K562 (cell line): ENCODE measurements around the gene DOCK1. TPM values are rescaled to one million over a fixed set of nuclear protein-coding genes. Genes with fewer than 3 reads are reported as not detected.

Source experiments
- ATAC-seq: fragments of 200-7000 bp; cut with Tn5 transposase; 3 replicates; pipeline ENCODE4 v1.9.1; 2020; ENCODE audit warnings: moderate library complexity
- BruUV-seq: library from RNA; stranded (reverse); fragments of 400-500 nt; replicated peaks from 2 replicates; lab custom pipeline; 2021; lab: Mats Ljungman, UMichigan
- CTCF ChIA-PET: fragments of 300-600 bp; formaldehyde crosslinking; extraction: SDS; loops from one replicate; lab custom pipeline; 2021; ENCODE audit warnings: low intra/inter-chr PET ratio; lab: Yijun Ruan, JAX
- POLR2A ChIA-PET: fragments of 300-600, 350-650 bp; sonication (Branson Sonifier 250); formaldehyde crosslinking; extraction: SDS; loops from one replicate; lab custom pipeline; 2021; ENCODE audit warnings: antibody characterized with exemption, inconsistent platforms; lab: Yijun Ruan, JAX
- DNase-seq, 4 experiments: peaks; one replicate each; pipeline versions ENCODE4 v3.0.0 to v3.0.0-alpha.2; 2011 to 2018; ENCODE audit warnings: low spot score in 3 of 4, mixed read lengths in 3 of 4; ENCODE audit errors: extremely low read depth in 1 of 4
- FAIRE-seq: peaks from 2 replicates; lab custom pipeline; 2011; peaks lifted over from hg19 to GRCh38; lab: Jason Lieb, UNC
- H2AFZ ChIP-seq: 2 replicates; pipeline ENCODE4 v1.6.0; 2011; ENCODE audit warnings: low read depth, low read length, control low read depth, inconsistent platforms
- H3K27ac ChIP-seq: fragments of 200-600 bp; 3 replicates; pipeline ENCODE4 v1.8.0; 2011; ENCODE audit warnings: low read depth, mild to moderate bottlenecking, control low read depth, inconsistent platforms, low read length, moderate library complexity, mixed read lengths; ENCODE audit errors: extremely low read depth
- H3K27me3 ChIP-seq, 2 experiments: fragments of 300-600 bp in 1 of 2; 2 replicates in 1 of 2; 3 replicates in 1 of 2; pipeline versions ENCODE4 v1.6.0 to v1.8.0; 2011; ENCODE audit warnings: inconsistent platforms in 2 of 2, low read length in 2 of 2, mild to moderate bottlenecking in 1 of 2, mixed read lengths in 1 of 2, moderate library complexity in 1 of 2; ENCODE audit not compliant: control insufficient read depth in 2 of 2, insufficient read depth in 2 of 2
- H3K36me3 ChIP-seq: fragments of 300-600 bp; 3 replicates; pipeline ENCODE4 v1.8.0; 2011; ENCODE audit warnings: mild to moderate bottlenecking, low read length, inconsistent platforms; ENCODE audit not compliant: control insufficient read depth, insufficient read depth
- H3K4me1 ChIP-seq, 2 experiments: fragments of 200-600 bp in 1 of 2; replicated peaks in 1 of 2; 2 replicates in 1 of 2; 3 replicates in 1 of 2; pipeline versions ENCODE4 v1.5.1 to v1.8.0; 2011; ENCODE audit warnings: inconsistent platforms in 2 of 2, low read length in 2 of 2, mild to moderate bottlenecking in 1 of 2, mixed read lengths in 1 of 2, moderate library complexity in 1 of 2; ENCODE audit not compliant: control insufficient read depth in 2 of 2, insufficient read depth in 2 of 2
- H3K4me2 ChIP-seq: 2 replicates; pipeline ENCODE4 v1.6.1; 2011; ENCODE audit warnings: low read length, control low read depth, inconsistent platforms, mixed read lengths; ENCODE audit not compliant: insufficient read depth
- H3K4me3 ChIP-seq: fragments of 200-600 bp; sonication (generic), shearing (Covaris generic); 2 replicates; pipeline ENCODE4 v1.5.1; 2016; ENCODE audit warnings: control low read depth, inconsistent platforms
- H3K79me2 ChIP-seq: fragments of 200-600 bp; 3 replicates; pipeline ENCODE4 v1.8.0; 2011; ENCODE audit warnings: low read length, inconsistent platforms; ENCODE audit not compliant: control insufficient read depth, insufficient read depth
- H3K9ac ChIP-seq, 2 experiments: 2 replicates each; pipeline versions ENCODE4 v1.6.0 to v1.6.1; 2011; ENCODE audit warnings: low read depth in 2 of 2, low read length in 2 of 2, control low read depth in 1 of 2, inconsistent platforms in 1 of 2, mild to moderate bottlenecking in 1 of 2, mixed read lengths in 1 of 2; ENCODE audit not compliant: insufficient read depth in 1 of 2
- H3K9me1 ChIP-seq: one replicate; pipeline ENCODE4 v1.6.0; 2011; ENCODE audit warnings: inconsistent platforms, mild to moderate bottlenecking, low read length, moderate library complexity; ENCODE audit not compliant: control insufficient read depth, insufficient read depth
- H3K9me3 ChIP-seq: replicated peaks from 2 replicates; pipeline ENCODE4 v1.5.1; 2011; ENCODE audit warnings: low read depth, low read length, inconsistent platforms; ENCODE audit not compliant: control insufficient read depth, insufficient read depth
- H4K20me1 ChIP-seq: replicated peaks from 2 replicates; pipeline ENCODE4 v1.6.1; 2011; ENCODE audit warnings: low read length, inconsistent platforms, mixed read lengths; ENCODE audit not compliant: control insufficient read depth, insufficient read depth
- ARNT ChIP-seq, 2 experiments: fragments of 450-650 bp; IDR thresholded peaks; 2 replicates each; pipeline ENCODE4 v1.6.1; 2016; ENCODE audit warnings: mild to moderate bottlenecking in 1 of 2
- BACH1 ChIP-seq: fragments of 200-800 bp; sonication (Bioruptor generic); IDR thresholded peaks from 2 replicates; pipeline ENCODE4 v1.6.1; 2016; ENCODE audit warnings: missing genetic modification characterization, missing compliant biosample characterization
- BRD4 ChIP-seq: fragments of 200-600 bp; sonication (generic); IDR thresholded peaks from 2 replicates; pipeline ENCODE4 v1.6.1; 2017; ENCODE audit warnings: inconsistent platforms
- CBX2 ChIP-seq: fragments of 200-600 bp; sonication (generic); IDR thresholded peaks from one replicate; pipeline ENCODE4 v1.6.1; 2012; ENCODE audit warnings: mild to moderate bottlenecking, low read length, inconsistent platforms; ENCODE audit not compliant: insufficient read depth, poor library complexity, severe bottlenecking
- CBX3 ChIP-seq, 2 experiments: IDR thresholded peaks; 1 replicate in 1 of 2; 2 replicates in 1 of 2; pipeline ENCODE4 v1.6.1; 2012; ENCODE audit warnings: inconsistent platforms in 2 of 2, low read length in 2 of 2, borderline replicate concordance in 1 of 2, control low read depth in 1 of 2
- ESRRB ChIP-seq: fragments of 250-450 bp; sonication (Bioruptor Pico); IDR thresholded peaks from 2 replicates; pipeline ENCODE4 v1.5.0; 2020; ENCODE audit warnings: mild to moderate bottlenecking, moderate library complexity, borderline replicate concordance
- HMG20A ChIP-seq: fragments of 450-650 bp; formaldehyde crosslinking; conservative IDR thresholded peaks from 2 replicates; pipeline ENCODE4 v1.4.0; 2020; ENCODE audit warnings: mild to moderate bottlenecking, mixed read lengths
- HOXB6 ChIP-seq: fragments of 250-450 bp; sonication (Bioruptor Pico); IDR thresholded peaks from 2 replicates; pipeline ENCODE4 v1.5.1; 2022; ENCODE audit warnings: mild to moderate bottlenecking, borderline replicate concordance
- NCOA4 ChIP-seq: fragments of 450-650 bp; IDR thresholded peaks from 2 replicates; pipeline ENCODE4 v1.6.1; 2018; ENCODE audit warnings: mild to moderate bottlenecking; ENCODE audit not compliant: partially characterized antibody
- NFATC3 ChIP-seq: fragments of 450-650 bp; IDR thresholded peaks from 2 replicates; pipeline ENCODE4 v1.6.1; 2017; ENCODE audit warnings: mild to moderate bottlenecking
- PHF8 ChIP-seq: fragments of 200-600 bp; sonication (generic); IDR thresholded peaks from 2 replicates; pipeline ENCODE4 v1.6.1; 2012; ENCODE audit warnings: mixed run types, mild to moderate bottlenecking, inconsistent platforms, low read length, moderate library complexity, borderline replicate concordance
- PTRF ChIP-seq: fragments of 450-650 bp; IDR thresholded peaks from 2 replicates; pipeline ENCODE4 v1.6.1; 2016; ENCODE audit warnings: mild to moderate bottlenecking, missing genetic modification characterization, missing compliant biosample characterization
- SP2 ChIP-seq: IDR thresholded peaks from 2 replicates; pipeline ENCODE4 v1.6.1; 2011; ENCODE audit warnings: mild to moderate bottlenecking, low read depth, low read length, moderate library complexity; ENCODE audit not compliant: poor library complexity, severe bottlenecking; ENCODE audit errors: extremely low read depth
- SRSF1 ChIP-seq: fragments of 200-400 bp; formaldehyde crosslinking; IDR thresholded peaks from 2 replicates; pipeline ENCODE4 v1.6.1; 2017; ENCODE audit warnings: mild to moderate bottlenecking, low read depth, low read length, moderate library complexity
- TAF1 ChIP-seq: IDR thresholded peaks from 2 replicates; pipeline ENCODE4 v1.6.1; 2011; ENCODE audit warnings: mild to moderate bottlenecking, low read length, moderate library complexity; ENCODE audit not compliant: insufficient read depth, control insufficient read depth, severe bottlenecking; ENCODE audit errors: extremely low read depth
- ZFP30 ChIP-seq: fragments of 250-450 bp; sonication (Bioruptor Pico); IDR thresholded peaks from 2 replicates; pipeline ENCODE4 v1.8.0; 2022; ENCODE audit warnings: moderate library complexity, mild to moderate bottlenecking, inconsistent platforms, borderline replicate concordance
- ZNF77 ChIP-seq: fragments of 250-450 bp; sonication (Bioruptor Pico); IDR thresholded peaks from 2 replicates; pipeline ENCODE4 v1.5.0; 2020
- WGBS: fragments of 100-300 bp; shearing (Covaris generic); methylation state at CpG from one replicate; pipeline ENCODE4 v1.1.6; 2016; ENCODE audit warnings: low coverage, mixed read lengths; ENCODE audit not compliant: insufficient coverage; ENCODE audit errors: missing lambda C conversion rate; 5-methylcytosine and 5-hydroxymethylcytosine counted together
- in situ Hi-C: fragments of 300-500 bp; cut with MboI; formaldehyde crosslinking; loops from 4 replicates; pipeline ENCODE4 v1.15.0; 2018; ENCODE audit warnings: inconsistent platforms, mixed read lengths
- intact Hi-C: fragments of 100-400 bp; cut with micrococcal nuclease; formaldehyde crosslinking; loops from 2 replicates; pipeline ENCODE4 v1.14.2; 2022
- polyA plus RNA-seq, 8 experiments: library from polyadenylated mRNA; depleted of rRNA in 4 of 8; stranded (reverse) in 5 of 8; unstranded in 3 of 8; fragments of >200 nt; fragmentation: Nextera tagmentation in 2 of 8; fragmentation: Illumina TruSeq in 1 of 8; extraction: Ambion mirVana in 2 of 8; extraction: Trizol in 1 of 8; gene quantifications; 2 replicates each; pipeline versions ENCODE4 v1.2.1 to v1.2.3, GENCODE V29; 2011 to 2014; ENCODE audit warnings: inconsistent platforms in 1 of 8, missing spikeins in 1 of 8
- total RNA-seq, 7 experiments: library from RNA; depleted of rRNA in 6 of 7; stranded (reverse); fragments of >200 nt in 6 of 7; fragmentation: Illumina TruSeq in 2 of 7; extraction: Trizol in 2 of 7; gene quantifications; 2 replicates each; pipeline versions ENCODE4 v1.2.1 to v1.2.3, GENCODE V29; 2011 to 2021; ENCODE audit warnings: low replicate concordance in 1 of 7
- TF ChIP-seq, protein P1 (sequence below): fragments of 200-800 bp; sonication (Bioruptor generic); IDR thresholded peaks from 2 replicates; pipeline ENCODE4 v1.6.1; 2016; ENCODE audit warnings: missing genetic modification characterization, missing compliant biosample characterization

DOCK1 gene
- total and polyA plus RNA-seq, 9 of the 15 experiments (the other 6 are each of a cell fraction or from before 2014, with no cell fraction given) = 0.31 TPM; not detected in 8

DNA sequence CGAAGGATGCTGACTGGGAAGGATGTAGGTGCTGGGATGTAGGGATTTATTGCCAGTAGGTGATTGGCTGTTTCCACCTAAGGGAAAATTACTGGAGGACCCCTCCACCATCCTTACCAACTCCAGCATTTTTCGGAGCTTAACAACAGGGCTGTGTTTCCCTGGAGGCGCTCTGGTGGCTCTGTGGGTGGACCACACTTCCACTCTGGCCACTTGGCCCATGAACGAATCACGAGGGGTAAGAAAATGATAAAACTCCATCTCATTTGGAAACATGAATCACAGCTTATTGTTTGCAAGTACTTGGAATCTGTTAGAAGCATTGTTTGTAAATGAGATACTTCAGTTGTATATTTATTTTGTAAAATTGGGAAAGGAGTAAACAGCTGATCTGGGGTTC, 3.0 kb downstream of the DOCK1 start:
- intact Hi-C loops (no loop called here), in situ Hi-C loops (no loop called here)
- no TSS peak for BruUV-seq
- TF ChIP-seq BACH1 (no peak), ZFP30 (CRISPR knock-in tag) (no peak), HMG20A (CRISPR knock-in tag) (no peak), BRD4 (no peak), NCOA4 (no peak), HOXB6 (CRISPR knock-in tag) (no peak), ARNT (IDR thresholded peaks at IDR 0.05) (no peak), SRSF1 (no peak), SP2 (no peak), PTRF (tag) (no peak), ESRRB (no peak), CBX3 (IDR thresholded peaks at IDR 0.05; ENCODE audit: borderline replicate concordance in 1 of 2, low read length in 2 of 2) (no peak), NFATC3 (no peak), ZNF77 (CRISPR knock-in tag) (no peak), CBX2 (no peak), PHF8 (no peak), TAF1 (no peak)
- TF ChIP-seq, protein P1, sequence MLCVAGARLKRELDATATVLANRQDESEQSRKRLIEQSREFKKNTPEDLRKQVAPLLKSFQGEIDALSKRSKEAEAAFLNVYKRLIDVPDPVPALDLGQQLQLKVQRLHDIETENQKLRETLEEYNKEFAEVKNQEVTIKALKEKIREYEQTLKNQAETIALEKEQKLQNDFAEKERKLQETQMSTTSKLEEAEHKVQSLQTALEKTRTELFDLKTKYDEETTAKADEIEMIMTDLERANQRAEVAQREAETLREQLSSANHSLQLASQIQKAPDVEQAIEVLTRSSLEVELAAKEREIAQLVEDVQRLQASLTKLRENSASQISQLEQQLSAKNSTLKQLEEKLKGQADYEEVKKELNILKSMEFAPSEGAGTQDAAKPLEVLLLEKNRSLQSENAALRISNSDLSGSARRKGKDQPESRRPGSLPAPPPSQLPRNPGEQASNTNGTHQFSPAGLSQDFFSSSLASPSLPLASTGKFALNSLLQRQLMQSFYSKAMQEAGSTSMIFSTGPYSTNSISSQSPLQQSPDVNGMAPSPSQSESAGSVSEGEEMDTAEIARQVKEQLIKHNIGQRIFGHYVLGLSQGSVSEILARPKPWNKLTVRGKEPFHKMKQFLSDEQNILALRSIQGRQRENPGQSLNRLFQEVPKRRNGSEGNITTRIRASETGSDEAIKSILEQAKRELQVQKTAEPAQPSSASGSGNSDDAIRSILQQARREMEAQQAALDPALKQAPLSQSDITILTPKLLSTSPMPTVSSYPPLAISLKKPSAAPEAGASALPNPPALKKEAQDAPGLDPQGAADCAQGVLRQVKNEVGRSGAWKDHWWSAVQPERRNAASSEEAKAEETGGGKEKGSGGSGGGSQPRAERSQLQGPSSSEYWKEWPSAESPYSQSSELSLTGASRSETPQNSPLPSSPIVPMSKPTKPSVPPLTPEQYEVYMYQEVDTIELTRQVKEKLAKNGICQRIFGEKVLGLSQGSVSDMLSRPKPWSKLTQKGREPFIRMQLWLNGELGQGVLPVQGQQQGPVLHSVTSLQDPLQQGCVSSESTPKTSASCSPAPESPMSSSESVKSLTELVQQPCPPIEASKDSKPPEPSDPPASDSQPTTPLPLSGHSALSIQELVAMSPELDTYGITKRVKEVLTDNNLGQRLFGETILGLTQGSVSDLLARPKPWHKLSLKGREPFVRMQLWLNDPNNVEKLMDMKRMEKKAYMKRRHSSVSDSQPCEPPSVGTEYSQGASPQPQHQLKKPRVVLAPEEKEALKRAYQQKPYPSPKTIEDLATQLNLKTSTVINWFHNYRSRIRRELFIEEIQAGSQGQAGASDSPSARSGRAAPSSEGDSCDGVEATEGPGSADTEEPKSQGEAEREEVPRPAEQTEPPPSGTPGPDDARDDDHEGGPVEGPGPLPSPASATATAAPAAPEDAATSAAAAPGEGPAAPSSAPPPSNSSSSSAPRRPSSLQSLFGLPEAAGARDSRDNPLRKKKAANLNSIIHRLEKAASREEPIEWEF = no peak
- FAIRE-seq (no peak), ATAC-seq (no peak), DNase-seq (no peak)
- no peak overlapping the region for H2AFZ ChIP-seq
- H3K9me3 ChIP-seq = no peaks in the 10 kb centered on the region
- no peaks in the 10 kb centered on the region for H3K36me3 ChIP-seq
- H3K4me3 ChIP-seq = no peak overlapping the region
- ChIA-PET CTCF (no interaction called here), POLR2A (interaction anchor here (0.7 kb wide), 1 partner anchor 842 kb away, joined by 3 read pairs; no protein-coding TSS in a partner anchor)
- no peaks in the 10 kb centered on the region for H4K20me1 ChIP-seq
- H3K79me2 ChIP-seq = no peaks in the 10 kb centered on the region
- H3K27ac ChIP-seq = no peak overlapping the region
- H3K4me1 ChIP-seq = no peaks in the 10 kb centered on the region
- no peaks in the 10 kb centered on the region for H3K27me3 ChIP-seq
- no peaks in the 10 kb centered on the region for H3K9me1 ChIP-seq
- H3K9ac ChIP-seq = no peak overlapping the region
- H3K4me2 ChIP-seq = no peak overlapping the region
- WGBS = 0% methylated on average over 4 of the region's 5 CpGs
